Cardiac fibroblast (primary cell): ENCODE results near the gene SLC8A1.

Source experiments
- DNase-seq, 2 donors: peaks; one replicate each; pipeline versions ENCODE4 v3.0.0 to v3.0.0-alpha.2; 2010; ENCODE audit warnings: low read depth in 2 of 2
- H3K4me3 ChIP-seq, 2 donors: replicated peaks in 1 of 2; 1 replicate in 1 of 2; 2 replicates in 1 of 2; pipeline ENCODE4 v1.5.1; 2011; ENCODE audit warnings: low read depth in 2 of 2, low read length in 2 of 2, mild to moderate bottlenecking in 2 of 2, moderate library complexity in 1 of 2
- TF ChIP-seq, protein P1 (sequence below): IDR thresholded peaks from one replicate; pipeline ENCODE4 v1.5.1; 2011; ENCODE audit warnings: low read depth, mild to moderate bottlenecking, low read length, inconsistent platforms

The SLC8A1 gene

DNA sequence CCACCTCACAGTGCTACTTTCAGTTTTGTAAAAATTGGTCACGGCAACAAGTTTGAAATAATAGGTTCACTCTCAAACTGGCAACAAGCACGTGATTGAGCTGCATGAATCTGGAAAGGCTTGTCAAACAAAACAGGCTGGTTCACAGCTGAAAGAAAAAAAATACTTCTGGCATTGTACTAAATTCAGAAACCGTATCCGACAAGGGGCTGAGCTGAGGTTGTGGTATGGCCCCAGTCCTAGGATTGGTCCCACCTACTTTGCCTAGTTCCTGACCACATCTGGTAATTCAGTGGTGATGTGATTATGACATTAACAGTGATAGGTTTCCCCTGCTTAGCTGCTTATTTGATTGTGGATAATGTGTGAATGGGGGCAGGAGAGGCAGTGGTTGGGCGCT lies 346.3 kb downstream of the SLC8A1 start:
- TF ChIP-seq, protein P1, sequence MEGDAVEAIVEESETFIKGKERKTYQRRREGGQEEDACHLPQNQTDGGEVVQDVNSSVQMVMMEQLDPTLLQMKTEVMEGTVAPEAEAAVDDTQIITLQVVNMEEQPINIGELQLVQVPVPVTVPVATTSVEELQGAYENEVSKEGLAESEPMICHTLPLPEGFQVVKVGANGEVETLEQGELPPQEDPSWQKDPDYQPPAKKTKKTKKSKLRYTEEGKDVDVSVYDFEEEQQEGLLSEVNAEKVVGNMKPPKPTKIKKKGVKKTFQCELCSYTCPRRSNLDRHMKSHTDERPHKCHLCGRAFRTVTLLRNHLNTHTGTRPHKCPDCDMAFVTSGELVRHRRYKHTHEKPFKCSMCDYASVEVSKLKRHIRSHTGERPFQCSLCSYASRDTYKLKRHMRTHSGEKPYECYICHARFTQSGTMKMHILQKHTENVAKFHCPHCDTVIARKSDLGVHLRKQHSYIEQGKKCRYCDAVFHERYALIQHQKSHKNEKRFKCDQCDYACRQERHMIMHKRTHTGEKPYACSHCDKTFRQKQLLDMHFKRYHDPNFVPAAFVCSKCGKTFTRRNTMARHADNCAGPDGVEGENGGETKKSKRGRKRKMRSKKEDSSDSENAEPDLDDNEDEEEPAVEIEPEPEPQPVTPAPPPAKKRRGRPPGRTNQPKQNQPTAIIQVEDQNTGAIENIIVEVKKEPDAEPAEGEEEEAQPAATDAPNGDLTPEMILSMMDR, result no peak
- peak in 1 of 2 donors; percentile 33 for DNase-seq
- no peak overlapping the region for H3K4me3 ChIP-seq

DNA sequence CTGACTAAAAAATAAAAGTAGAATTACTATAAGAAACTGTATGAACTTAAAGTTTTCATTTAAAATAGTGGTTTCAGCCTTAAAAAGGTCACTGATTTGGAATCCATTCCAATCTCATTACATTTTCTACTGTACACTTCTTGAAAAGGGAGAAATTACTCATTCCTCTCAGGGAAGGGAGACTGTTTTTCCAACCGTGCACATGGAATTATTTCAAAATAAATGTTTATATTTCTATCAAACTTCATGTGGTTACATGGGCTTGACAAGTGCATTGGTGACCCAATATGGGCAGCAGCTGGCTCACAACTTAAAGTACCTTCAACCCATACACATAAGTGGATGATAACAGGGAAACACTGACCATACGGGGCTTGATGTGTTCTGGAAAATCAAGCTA lies 348.3 kb downstream of the SLC8A1 start:
- TF ChIP-seq, protein P1, result no peak
- no peak overlapping the region for H3K4me3 ChIP-seq
- DNase-seq, result peak; percentile 45 to 86

DNA sequence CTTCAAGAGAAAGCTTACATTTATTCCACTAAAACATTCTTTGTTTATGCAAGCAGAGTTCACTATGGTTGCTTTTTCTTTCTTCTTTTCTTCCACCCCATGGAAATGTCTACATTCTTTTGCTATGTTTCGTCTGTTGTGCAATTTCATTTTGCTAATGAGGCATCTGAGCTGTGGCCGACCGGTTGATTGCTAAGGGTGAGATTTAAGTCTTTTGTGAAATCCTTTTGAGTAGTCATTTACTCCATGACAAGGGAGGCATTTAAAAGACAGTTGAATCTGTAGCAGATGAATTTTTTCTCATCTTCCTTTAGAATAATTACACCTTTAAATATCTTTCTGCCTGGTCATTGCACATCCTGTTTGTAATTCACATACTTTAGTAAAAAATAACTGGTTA lies 348.7 kb downstream of the SLC8A1 start:
- TF ChIP-seq, protein P1, result no peak
- no peak overlapping the region for H3K4me3 ChIP-seq
- peak; percentile 76 to 81 for DNase-seq

DNA sequence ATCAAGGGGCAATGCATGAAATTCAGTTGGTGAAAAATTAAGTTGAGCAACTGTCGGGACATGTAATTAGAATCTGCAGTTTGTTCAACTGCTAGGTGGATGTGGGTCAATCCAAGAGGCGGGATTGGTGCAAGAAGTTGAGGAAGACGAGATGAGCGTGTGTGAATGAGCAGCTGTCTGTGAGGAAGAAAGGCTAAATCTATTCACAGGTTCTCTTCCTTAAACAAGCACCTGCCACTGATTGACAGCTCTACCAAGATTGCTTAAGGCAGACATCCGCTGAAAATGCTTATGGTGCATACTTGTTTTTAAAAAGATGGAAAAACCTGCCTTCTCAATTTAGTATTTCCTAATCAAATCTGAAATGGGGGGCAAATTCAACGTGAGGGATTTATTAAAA lies 349.4 kb downstream of the SLC8A1 start:
- no peak overlapping the region for H3K4me3 ChIP-seq
- no peak for DNase-seq
- TF ChIP-seq, protein P1, result no peak

DNA sequence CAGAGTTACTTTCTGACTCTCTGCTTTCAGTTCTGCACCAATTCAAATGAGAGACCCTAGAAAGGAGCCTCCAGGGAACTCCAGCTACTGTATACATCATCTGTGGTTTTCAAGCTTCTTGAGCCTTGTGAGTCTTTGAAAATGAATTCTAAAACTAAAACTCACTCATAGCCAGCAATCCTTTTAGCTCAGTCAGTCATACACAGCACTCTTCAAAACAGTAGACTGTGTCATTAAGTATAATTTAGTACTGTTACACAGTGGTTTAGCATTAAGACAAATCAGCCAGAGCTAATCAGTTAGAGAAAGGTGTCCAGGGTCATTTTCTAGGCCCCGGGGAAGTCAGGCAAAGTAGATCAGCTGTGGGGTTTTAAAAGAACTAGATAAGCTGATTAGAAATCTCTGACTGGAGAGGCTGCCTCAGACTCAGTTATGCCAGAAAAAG lies 350.7 kb downstream of the SLC8A1 start:
- TF ChIP-seq, protein P1, result no peak
- DNase-seq, result peak; percentile 24 to 87
- H3K4me3 ChIP-seq, result no peak overlapping the region

DNA sequence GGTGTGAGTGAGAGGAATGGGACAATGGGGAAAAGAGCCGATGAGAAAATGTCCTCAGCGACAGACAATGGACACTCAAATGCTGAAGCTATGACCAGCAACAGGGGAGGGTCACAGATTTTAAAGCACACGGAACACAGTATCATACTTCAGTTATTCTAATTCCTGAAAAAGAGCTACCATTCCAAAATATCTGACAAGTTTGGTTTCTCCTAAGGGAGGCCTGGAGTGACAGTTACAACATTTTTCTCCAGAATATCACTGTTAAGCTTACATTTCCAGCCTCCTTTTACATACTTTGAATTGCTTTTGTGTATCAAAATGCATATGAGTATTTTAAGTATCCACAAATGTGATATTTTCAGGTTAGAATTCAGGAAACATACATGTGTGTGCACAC lies 351.2 kb downstream of the SLC8A1 start:
- TF ChIP-seq, protein P1, result no peak
- no peak for DNase-seq
- no peak overlapping the region for H3K4me3 ChIP-seq

DNA sequence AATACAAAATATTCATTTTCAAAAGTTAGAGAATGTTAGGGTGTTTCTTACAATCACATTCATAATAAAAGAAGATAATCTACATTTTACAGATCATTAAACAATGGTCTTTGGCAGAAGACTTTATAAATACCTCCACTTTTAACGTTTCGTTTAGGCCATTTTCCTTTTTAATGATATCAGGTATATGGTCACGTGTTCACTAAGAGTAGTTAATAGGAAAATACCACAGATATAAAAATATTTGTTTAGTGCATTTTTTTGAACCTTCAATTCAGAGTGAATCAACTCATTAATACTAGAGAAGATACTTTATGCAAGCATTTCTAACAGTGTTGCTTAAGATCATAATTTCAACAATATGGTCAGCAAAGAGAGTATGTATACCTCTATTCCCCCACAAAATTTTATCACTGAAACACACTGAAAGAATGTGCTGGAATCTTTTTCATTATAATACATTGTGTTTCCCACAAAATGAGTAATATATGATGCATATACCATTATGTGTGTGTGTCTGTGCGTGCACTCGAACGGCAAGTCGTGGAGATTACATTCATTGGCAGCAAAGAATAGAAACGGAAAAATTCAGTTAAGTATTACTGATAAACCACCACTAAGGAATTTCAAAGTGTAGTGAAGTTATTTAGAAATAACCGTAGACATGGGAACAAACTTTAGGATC lies 353.0 kb downstream of the SLC8A1 start:
- TF ChIP-seq, protein P1, result no peak
- no peak overlapping the region for H3K4me3 ChIP-seq
- DNase-seq, result peak; percentile 72 to 85
